Femur (tissue), 1 donor: ENCODE data around the gene TTI1.
A peak's percentile ranks its signal among the peaks of the same experiment; 100 is the strongest.
"Not testable (repeated sequence)": the region's sequence is repeated elsewhere in the genome, so short reads cannot be mapped to it uniquely, and the experiment has no call there.

ENCODE experiments used
- DNase-seq: peaks from one replicate; pipeline ENCODE4 v3.0.0-alpha.2; 2017

TTI1 gene

DNA sequence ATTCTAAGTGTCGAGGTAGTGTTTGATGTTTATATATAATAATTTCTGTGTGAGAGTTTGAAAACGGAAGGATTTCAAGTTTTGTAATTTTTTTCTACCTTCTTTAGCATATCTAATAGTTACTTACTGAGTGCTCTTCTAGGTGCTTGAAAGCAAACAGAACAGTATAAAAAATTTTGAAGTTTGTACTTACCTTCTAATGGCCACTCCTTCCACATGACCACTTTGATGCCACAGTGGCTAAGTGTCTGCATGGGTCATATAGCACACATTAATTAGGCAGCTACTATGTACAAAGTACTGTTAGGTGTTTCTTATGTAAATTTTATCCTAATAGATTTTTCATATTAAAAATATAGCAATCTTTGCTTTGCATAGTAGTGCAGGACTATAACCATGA lies 21.4 kb upstream of the TTI1 start:
- no peak for DNase-seq

DNA sequence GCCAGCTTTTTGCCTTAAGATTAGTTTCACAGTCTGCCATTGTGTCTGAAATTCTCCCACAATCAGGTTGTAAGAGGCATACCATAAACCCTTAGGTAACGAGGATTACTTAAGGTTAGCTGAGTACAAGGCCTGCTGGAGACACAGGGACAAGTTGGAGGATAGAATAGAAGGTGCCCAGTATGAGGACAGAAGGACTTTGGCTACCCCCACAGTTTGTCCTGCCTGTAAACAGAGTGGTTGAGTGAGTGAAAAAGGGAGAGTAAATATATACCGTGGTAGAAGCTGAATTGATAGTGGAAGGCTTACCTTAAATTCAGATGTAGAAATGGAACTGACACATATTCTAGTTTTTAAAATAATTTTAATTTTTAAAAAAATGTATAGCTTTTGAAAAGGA lies 19.6 kb upstream of the TTI1 start:
- DNase-seq = no peak

DNA sequence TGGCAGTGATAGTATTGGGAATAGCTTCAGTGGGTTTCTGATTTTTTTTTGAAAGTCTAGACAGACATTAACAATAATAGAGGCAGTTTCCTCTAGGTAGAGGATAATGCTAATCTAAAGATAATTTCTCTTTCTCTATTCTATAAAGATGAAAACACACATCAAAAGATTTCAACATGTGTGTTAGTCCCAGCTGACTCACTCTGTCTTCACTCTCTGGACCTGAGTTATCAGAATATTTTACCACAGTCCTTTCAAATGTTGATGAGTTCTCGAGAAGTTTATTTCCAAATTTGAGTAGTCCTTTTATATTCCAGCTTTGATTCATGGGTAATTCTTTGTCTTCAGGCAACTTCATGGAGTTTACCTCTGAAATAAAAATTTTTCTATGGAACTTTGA lies 17.4 kb upstream of the TTI1 start:
- no peak for DNase-seq

DNA sequence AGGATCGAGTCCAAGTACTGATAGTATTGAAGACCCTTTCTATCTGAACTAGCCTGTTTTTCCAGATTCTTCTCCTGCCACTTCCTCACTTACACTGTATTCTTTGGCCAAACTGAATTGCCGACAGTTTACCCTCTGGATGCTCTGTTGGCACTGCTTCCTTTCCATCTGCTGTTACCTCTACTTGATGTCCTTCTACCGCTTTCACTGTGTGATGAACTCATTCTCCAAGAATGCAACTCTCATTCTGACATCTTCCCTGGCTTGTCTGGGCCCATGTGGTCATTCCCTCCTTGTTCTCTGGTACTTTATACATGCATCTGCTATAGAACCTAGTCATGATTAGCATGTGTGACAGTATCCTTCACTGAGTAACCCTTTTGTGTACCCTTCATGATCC lies 16.5 kb upstream of the TTI1 start:
- DNase-seq = no peak

DNA sequence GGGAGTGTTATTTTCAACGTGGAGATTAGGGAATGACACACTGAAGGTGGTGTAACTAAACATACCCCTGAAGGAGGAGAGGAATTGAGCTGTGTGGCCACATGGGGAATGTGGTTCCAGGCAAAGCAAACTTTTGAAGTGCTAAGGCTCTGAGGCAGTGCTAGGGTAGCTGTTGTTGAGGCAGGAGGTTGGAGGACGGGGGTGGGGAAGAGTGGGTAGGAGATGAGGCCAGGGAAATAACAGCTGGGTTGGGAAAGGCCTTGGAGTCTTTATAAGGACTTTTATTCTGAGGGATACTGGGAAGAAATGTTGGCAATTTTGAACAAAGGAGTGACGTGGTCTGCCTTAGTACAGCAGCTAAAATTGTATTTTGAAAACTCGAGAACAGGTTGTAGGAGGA lies 13.3 kb upstream of the TTI1 start:
- no peak for DNase-seq

DNA sequence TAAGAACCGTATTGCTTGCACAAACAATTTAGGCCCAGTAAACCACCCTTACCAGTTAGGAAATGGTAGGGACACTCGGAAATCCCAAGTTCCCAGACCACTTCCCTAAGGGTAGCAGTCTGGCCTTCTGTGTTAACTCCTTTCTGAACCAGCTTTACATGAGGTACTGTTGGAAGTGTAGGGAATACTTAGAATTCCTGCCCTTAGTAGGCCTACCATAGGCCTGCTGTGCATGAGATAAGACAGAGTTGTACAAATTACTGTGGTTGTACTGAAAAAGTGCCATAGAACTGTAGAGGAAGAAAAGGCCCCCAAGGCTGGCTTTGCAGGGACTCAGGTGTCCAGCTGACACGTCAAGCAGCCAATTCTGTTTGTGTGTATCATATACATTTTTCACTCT lies 11.4 kb upstream of the TTI1 start:
- DNase-seq = no peak

DNA sequence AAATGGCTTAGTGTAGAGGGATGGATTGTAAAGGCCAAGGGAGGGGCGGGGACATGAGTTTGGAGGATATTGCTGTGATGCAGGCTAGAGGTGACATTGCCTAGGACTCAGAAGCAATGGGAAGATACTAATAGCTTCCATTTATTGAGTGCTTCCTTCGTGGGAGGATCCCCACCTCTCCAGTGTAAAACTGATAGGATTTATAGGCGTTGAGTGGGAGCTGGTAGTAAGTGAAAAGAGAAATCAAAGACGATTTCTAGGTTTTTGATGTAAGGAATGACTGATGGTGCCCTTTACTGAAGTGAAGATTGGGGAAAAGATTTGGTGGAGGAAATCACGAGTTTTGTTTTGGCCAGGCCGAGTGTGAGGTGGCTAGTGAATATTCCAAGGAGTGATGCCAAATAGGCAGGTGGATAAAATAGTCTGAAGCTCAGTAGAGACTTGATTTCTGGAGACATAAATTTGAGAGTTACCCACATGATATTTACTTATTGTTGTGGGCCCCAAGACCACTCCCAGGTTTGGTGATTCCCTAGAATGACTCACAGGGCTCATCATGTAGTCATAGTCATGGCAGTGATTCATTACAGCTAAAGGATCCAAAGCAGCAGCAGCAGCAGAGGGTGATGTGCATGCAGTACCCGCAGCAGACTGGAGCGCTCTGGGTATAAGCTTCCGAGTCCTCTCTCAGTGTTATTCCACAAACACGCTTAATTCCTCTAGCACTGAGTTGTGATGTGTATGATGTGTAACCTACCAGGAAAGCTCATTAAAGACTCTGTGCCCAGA lies 10.4 kb upstream of the TTI1 start:
- no peak for DNase-seq

DNA sequence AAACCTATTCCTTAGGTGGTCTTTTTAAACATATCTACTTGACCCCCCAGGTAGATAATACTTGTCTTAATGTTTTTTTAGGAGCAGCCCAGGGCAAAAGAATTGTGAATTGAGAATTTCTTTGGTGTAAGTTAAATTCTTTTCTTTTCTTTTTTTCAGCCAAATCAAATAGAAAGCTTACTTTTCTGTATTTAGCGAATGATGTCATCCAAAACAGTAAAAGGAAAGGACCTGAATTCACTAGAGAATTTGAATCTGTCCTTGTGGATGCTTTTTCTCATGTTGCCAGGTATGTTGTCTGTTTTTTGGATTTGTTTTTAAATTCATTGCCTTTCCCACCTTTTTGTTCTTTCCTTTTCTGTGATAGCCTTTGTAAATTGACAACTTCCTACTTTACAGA lies 7.0 kb upstream of the TTI1 start:
- no peak for DNase-seq

DNA sequence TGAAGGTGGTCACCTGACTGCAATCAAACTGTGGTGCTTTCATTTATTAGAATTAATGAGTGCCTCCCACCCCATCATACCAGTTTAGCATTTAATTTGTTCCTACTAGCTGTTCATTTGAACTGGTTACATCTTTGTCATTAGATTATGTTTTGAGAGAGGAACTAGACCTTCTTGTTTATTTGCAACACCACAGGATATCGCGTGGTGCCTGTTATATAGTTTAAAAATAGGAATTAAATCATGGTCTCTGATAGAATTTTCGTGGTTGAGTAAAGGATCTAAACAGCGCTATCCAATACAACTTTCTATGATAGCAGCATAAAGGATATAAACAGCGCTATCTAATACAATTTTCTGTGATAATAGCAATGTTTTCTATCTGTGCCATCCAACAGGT lies 3.1 kb upstream of the TTI1 start:
- DNase-seq = no peak

DNA sequence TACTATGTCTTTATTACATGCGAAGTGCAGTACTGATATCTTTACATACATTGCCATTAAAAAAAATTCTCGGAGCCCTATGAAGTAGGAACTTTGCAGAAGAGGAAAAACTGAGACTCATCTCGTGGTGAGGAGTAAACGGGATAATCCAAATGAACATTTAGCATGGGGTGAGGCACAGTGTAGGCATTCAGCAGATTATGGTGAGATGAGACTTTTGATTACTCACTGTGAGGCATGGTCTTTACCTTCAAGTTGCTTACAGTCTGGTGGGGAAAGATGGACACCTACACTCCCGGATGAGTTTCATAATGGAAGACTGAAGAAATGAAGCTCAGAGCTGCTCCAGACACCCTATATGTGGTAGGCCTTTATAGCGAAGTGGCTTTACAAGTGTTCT lies 1.7 kb upstream of the TTI1 start:
- DNase-seq = no peak

DNA sequence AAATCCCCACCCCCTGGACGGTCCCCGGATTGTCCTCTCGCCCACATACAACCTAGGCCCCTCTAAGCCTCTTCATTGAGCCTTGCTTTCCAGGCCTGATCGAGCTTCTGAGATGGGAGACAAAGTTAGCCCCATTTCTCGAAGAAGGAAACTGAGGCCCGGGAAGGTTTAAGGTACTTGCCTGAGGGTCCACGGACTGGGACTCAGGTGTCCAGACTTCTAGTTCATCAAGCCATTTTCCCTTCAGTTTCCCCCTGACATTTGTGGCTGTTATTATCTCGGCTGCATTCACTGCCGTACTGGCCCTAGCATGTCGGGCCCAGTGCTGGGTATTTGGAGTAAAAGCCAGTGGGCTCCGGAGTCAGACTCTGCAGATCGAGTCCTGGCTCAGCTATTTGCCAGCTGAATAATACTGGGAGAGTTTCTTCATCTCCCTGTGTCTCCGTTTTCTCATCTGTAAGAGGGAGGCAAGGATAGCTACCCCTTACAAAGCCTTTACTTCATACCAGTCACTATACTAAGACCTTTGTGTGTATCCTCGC lies 923 bp upstream of the TTI1 start:
- DNase-seq = no peak

DNA sequence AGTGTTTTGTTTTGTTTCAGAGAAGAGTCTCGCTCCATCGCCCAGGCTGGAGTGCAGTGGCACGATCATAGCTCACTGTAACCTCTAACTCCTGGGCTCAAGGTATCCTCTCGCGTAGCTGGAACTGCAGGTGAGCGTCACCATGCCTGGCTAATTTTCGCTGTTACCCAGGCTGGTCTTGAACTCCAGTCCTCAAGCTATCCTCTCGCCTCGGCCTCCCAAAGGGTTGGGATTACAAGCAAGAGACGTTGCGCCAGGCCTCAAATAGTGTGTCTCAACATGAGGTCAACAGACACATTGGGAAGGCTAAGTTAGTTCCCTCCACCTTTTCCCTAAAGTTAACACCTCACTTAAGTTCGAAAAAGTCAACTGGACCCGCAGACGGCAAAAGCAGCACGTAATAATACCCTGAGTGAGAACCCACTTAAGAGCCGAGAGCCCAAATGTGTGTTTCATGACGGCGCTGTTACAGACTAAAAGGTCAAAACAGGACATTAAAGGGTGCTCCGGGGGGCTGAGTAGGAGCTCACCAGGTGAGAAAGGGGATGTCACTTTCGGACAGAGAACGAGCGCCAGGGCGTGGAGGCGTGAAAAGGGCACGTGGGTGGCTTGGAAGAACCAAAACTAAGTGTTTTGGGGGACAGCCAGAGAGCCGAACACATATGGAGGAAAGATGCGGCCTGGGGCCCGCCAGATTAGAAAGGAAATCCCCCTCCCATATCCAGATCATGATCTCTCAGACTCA lies 499 bp downstream of the TTI1 start:
- DNase-seq = no peak

DNA sequence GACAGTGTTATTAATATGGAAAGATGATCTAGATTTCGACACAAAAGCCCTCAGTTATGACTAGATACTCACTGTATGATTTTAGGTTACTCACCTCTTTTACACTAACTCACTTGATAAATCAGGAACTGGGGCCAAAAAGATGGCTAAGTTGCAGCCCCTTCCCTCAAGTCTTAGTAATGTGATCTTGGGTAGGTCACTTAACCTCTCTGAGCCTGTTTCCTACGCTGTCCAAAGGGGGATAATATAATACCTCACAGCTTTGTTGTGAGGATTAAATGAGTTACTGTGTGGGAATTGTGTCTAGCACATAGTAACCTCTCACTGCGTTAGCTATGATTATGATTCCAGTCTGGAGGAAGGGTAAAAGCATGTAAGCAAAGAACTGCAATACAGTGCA lies 1.3 kb downstream of the TTI1 start:
- DNase-seq = no peak

DNA sequence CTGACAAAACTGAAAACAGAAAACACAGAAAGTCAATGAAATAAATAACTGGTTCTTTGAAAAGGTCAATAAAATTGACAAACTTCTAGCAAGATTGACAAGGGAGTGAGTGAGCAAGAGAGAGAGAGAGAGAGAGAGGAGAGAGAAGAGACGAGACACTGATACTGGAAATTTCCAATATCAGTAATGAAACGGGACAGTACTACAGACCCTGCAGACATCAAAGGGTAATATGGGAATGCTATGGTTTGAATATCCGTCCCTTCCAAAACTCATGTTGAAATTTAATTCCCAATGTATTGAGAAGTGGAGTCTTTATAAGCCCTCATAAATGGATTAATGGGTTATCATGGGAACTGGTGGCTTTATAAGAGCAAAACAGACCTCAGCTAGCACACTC lies 3.8 kb downstream of the TTI1 start:
- no peak for DNase-seq

DNA sequence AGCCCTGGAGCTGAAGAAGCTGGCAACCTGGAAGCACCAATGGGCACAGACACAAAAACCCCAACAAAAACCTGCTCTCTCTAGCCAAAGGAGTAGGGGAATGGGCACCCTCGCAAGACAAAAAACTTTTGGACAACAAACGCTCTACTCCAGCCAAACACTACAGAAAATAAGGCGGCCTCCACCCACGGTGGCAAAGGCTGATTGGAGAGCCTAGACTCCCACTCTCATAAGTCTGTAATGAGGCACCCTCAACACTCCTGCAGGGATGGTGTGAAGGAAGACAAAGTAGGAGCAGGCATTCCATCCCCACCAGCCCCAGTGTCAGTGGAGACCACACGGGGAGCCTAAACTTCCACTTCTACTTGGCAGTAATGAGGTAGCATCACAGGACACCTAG lies 8.8 kb downstream of the TTI1 start:
- DNase-seq = no peak

DNA sequence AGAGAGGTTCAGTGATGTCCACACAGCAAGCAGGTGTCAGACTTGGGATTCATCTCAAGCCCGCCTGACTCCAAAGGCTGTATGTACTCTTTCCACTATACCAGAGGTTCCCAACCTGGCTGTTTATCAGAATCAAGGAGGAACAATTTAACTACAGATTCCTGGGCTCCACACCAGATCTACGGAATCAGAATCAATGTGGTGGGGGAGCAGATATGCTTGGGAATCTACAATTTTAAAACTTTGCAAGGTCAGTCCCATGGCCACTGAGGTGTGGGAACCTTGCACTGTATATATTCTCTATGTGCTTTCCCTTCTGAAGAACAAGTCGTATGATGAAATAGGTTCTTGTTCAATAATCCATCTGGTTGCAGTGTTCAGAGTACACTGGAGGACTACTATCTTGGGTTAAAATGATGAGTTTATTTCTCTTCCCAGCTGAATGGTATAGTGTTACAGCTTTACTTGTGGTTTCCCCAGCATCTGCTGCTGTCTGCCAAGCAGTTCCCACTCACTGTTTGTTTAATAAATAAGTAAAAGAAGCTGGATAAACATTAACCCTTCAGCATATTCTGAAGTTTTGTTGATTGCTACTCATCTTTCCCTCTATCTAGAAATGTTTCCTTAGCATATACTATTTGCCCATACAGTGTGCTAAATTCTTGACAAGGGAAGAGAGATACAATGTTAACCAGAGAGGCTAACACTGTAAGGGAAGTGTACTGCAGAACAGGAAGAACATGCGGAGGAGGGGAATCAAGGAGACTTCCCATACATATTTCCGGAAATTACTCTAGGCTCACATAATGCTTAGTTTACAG lies 9.9 kb downstream of the TTI1 start:
- peak; percentile 29 for DNase-seq

DNA sequence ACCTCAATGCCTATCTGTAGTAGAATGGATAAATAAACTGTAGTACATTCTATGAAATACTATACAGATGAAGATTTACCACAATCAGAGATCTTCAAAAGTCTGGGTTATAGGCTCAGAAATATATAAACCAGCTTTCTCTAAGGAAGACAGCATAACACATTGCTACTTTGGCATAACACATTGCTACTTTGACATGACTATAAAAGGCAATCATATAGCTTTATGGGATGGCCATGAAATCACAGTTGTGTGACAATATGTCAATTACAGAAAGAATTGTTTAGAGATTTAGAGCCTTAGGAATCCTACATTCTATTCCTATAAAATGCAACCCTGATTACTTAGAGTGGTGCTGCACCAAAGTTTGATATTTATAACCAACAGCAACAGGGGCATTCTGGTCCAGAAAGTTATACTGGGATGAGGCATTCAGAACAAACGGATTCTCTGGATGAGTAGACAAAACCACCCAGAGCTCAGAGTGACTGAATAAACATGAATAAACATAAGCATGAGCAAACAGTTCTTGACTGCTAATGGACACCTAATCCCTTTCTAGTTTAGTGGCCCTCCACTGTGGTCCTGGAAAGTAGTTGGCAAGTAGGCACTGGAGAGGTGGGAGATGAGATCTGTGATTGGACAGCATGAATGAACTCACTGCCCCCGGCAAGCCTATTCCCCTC lies 12.0 kb downstream of the TTI1 start:
- DNase-seq = no peak

DNA sequence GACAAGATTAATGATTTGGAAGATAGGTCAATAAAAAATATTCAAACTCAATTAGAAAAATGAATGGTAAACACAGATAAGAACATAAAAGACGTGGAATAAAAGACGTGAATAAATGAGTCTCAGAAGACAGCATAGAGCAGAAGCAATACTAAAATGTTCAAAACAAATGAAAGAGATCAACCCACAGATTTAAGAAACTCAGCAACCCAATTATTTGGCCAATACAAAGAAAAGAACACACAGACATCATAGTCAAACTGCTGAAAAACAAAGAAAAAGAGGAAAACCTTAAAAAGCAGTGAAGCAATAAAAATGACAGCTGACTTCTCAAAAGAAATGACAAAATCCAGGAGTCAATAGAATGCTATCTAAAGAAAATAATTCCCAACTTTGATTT lies 14.9 kb downstream of the TTI1 start:
- no peak for DNase-seq

DNA sequence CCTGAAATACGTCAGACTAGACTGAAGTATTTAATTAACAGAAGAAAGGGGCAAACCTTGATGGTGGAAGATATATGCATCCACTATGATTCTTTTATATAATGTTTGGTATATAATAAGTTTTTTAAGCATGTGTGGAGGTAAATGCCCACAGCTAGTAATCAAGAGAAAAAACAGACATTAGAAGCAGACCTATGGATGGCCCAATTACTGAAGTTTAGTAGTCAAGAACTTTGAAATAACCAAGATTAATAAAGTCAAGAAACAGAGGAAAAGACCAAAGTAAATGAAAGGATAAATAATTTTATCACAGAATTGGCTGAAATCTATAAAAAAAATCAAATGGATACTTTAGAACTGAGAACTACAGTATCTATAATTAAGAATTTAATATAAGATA lies 15.3 kb downstream of the TTI1 start:
- no peak for DNase-seq

DNA sequence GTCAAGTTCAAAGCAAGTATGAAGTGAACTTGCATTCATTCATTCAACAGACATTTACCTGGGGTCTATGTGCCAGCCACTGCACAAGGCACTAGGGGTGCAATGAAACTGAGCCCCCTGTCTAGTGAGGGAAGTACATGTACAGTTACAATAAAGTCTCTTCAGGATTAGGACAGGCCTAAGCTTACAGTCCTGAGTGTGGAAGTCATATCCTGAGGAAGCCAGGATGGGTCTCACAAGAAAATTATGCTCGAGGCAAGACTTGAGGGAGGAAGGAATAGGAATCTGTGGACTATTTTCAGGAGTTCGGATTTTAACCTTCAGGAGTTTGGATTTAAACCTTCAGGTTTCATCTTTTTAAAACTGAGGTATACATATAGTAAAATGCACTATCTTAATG lies 19.4 kb downstream of the TTI1 start:
- no peak for DNase-seq

DNA sequence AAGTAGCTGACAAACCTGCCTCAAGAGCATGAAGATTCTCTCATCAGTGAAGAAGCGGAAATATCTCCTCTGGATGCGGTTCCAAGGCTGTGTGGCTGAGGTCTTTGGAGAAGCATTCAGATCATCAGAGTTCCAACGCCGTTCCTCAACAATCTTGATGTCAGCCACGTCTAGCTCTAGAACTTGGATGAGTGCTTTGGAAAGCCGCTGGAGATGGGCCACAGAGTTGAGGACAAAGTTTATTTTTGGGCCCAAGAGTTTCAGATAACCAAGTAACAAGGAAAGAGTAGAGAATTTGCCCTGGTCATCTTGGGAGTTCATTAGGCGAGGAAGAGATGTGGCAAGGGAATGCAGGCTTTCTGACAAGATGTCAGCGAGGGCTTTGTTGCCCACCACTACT lies 20.9 kb downstream of the TTI1 start:
- DNase-seq = no peak

DNA sequence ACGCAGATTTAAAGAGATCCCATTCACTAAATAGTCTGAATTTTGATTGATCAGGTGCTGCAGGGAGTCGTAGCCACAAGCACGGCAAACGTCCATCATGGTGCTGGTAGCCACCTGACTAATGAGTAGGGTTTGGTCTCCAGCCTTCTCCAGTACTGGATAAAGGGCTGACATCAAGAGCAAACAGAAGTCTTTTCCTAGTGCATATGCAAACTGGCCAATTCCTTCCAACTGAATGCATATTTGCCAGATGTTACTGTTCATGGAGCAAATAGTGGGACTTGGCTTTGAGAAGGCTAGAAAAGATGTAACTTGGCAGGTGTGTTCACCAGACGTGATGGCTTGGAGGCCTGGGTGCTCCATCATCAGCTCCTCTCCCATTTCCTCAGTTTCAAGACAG lies 21.6 kb downstream of the TTI1 start:
- DNase-seq = no peak

DNA sequence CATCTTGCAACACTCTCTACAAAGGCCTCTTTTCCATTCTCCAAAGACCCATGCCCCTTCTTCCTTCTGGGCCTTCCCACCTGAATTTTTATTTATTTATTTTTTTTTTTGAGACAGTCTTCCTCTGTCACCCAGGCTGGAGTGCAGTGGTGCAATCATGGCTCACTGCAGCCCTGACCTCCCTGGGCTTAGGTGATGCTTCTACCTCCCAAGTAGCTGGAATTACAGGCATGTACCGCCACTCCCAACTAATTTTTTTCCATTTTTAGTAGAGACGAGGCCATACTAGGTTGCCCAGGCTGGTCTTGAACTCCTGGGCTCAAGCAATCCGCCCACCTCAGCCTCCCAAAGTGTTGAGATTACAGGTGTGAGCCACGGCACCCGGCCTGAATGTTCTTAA lies 23.8 kb downstream of the TTI1 start:
- not testable (repeated sequence) for DNase-seq
